Tibial nerve (tissue), 3 donors: ENCODE results near the gene MTX2.

Experiments
- POLR2A ChIP-seq, 2 donors: fragments of 450-650 bp; IDR thresholded peaks; one replicate each; pipeline ENCODE4 v1.6.1; 2017; ENCODE audit warnings: antibody characterized with exemption in 2 of 2, mild to moderate bottlenecking in 2 of 2, moderate library complexity in 2 of 2
- TF ChIP-seq, protein P1 (sequence below), 5 experiments: fragments of 200-600 bp in 3 of 5; fragments of 450-650 bp in 2 of 5; sonication (generic) in 3 of 5; IDR thresholded peaks; one replicate each; pipeline ENCODE4 v1.5.1; 2016 to 2019; ENCODE audit warnings: antibody characterized with exemption in 5 of 5, mild to moderate bottlenecking in 3 of 5, moderate library complexity in 2 of 5

DNA sequence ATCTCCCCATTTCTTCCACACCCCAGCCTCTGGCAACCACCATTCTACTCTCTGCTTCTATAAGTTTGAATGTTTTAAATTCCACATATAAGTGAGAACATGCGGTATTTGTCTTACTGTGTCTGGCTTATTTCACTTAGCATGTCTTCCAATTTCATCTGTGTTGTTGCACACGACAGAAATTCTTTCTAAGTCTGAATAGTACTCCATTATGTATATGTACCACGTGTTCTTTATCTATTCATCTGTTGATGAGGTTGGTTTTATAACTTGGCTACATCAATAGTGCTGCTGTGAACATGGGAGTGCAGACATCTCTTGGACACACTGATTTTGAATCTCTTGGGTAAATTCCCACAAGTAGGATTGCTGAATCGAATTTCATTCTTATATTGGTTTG is 31.8 kb upstream of the MTX2 start:
- TF ChIP-seq, protein P1, sequence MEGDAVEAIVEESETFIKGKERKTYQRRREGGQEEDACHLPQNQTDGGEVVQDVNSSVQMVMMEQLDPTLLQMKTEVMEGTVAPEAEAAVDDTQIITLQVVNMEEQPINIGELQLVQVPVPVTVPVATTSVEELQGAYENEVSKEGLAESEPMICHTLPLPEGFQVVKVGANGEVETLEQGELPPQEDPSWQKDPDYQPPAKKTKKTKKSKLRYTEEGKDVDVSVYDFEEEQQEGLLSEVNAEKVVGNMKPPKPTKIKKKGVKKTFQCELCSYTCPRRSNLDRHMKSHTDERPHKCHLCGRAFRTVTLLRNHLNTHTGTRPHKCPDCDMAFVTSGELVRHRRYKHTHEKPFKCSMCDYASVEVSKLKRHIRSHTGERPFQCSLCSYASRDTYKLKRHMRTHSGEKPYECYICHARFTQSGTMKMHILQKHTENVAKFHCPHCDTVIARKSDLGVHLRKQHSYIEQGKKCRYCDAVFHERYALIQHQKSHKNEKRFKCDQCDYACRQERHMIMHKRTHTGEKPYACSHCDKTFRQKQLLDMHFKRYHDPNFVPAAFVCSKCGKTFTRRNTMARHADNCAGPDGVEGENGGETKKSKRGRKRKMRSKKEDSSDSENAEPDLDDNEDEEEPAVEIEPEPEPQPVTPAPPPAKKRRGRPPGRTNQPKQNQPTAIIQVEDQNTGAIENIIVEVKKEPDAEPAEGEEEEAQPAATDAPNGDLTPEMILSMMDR (IDR thresholded peaks at IDR 0.05), result no peak
- no peak for TF ChIP-seq POLR2A (IDR thresholded peaks at IDR 0.05)
